Central memory CD8-positive, alpha-beta T cell (primary cell): ENCODE measurements around the gene ZCCHC7.

Experiments
- ATAC-seq: fragments of 150-1000 bp; cut with Tn5 transposase; replicated peaks from 2 replicates; pipeline ENCODE4 v1.10.0; 2022; ENCODE audit warnings: mild to moderate bottlenecking, moderate FRiP score, moderate number of reproducible peaks; ENCODE audit not compliant: poor library complexity, severe bottlenecking; ENCODE audit errors: extremely low read depth
- DNase-seq, 2 donors: peaks; one replicate each; pipeline ENCODE4 v3.0.0; 2021; ENCODE audit warnings: low spot score in 2 of 2
- H3K27ac Mint-ChIP-seq: one replicate; pipeline ENCODE4 v1.8.0; 2022; ENCODE audit warnings: low read depth, mild to moderate bottlenecking, moderate library complexity, mixed read lengths
- H3K27me3 Mint-ChIP-seq: one replicate; pipeline ENCODE4 v1.8.0; 2022; ENCODE audit warnings: mixed read lengths
- H3K36me3 Mint-ChIP-seq: one replicate; pipeline ENCODE4 v1.8.0; 2022; ENCODE audit warnings: mild to moderate bottlenecking, moderate library complexity, mixed read lengths; ENCODE audit not compliant: insufficient read depth
- H3K4me1 Mint-ChIP-seq: one replicate; pipeline ENCODE4 v1.8.0; 2022; ENCODE audit warnings: mixed read lengths
- H3K4me3 Mint-ChIP-seq: one replicate; pipeline ENCODE4 v1.8.0; 2022; ENCODE audit warnings: mild to moderate bottlenecking, moderate library complexity, mixed read lengths
- H3K9me3 Mint-ChIP-seq: one replicate; pipeline ENCODE4 v1.8.0; 2022; ENCODE audit warnings: mixed read lengths

The ZCCHC7 gene

DNA sequence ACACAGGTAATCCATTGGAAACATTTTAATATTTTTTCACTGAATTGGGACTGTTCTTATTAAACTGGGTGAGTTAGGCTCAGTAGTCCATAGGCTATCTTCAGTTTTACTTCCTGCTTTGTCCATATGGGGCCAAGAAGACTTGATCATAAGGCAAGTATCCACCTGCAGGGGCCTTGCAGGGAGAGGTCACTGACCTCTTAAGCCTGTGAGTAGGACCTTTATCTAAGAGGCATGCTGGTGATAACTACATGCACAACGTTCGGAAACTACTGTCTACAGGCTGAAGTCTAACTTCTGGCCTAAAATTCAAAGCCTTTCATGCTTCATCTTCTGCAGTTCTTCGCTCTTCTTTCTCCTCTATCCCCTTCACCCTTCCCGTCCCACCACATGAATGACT is 242.1 kb downstream of the ZCCHC7 start:
- Mint-ChIP-seq H3K4me1 (no peaks in the 10 kb centered on the region), H3K9me3 (no peaks in the 10 kb centered on the region), H3K27ac (no peak overlapping the region), H3K27me3 (no peaks in the 10 kb centered on the region), H3K4me3 (no peak overlapping the region), H3K36me3 (peaks cover 4% of the 10 kb centered on the region)
- no peak for ATAC-seq
- no peak for DNase-seq

DNA sequence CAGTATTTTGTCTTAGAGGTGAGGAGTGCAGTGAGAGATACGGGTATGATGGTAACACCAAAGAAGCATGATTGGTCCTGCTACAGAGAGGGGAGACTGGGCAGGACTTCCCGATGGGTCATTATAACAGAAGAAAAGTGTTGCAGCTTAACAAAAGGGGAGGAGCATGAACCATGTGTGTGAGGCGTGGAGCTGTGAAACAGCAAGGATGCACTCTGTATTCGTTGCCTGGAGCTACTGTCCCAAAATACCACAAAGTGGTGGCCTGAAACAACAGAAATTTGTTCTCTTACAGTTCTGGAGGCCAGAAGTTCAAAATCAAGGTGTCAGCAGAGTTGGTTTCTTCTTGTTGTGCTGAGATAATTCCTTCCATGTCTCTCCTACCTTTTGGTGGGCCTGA is 242.8 kb downstream of the ZCCHC7 start:
- H3K9me3 Mint-ChIP-seq: no peaks in the 10 kb centered on the region
- H3K27me3 Mint-ChIP-seq: no peaks in the 10 kb centered on the region
- ATAC-seq: no peak

GRCh38 chr9:37364136-37364535 is 243.8 kb downstream of the ZCCHC7 start:
- no peak overlapping the region for H3K4me3 Mint-ChIP-seq
- H3K27ac Mint-ChIP-seq: no peak overlapping the region
- H3K36me3 Mint-ChIP-seq: no peaks in the 10 kb centered on the region
- no peaks in the 10 kb centered on the region for H3K27me3 Mint-ChIP-seq
- DNase-seq (no peak), ATAC-seq (no peak)
- no peaks in the 10 kb centered on the region for H3K4me1 Mint-ChIP-seq
- no peaks in the 10 kb centered on the region for H3K9me3 Mint-ChIP-seq

More for the DNA sequence above, 242.8 kb downstream of the ZCCHC7 start:
- no peaks in the 10 kb centered on the region for H3K4me1 Mint-ChIP-seq
- H3K4me3 Mint-ChIP-seq: no peak overlapping the region
- DNase-seq: no peak
- H3K27ac Mint-ChIP-seq: no peak overlapping the region
- no peaks in the 10 kb centered on the region for H3K36me3 Mint-ChIP-seq

DNA sequence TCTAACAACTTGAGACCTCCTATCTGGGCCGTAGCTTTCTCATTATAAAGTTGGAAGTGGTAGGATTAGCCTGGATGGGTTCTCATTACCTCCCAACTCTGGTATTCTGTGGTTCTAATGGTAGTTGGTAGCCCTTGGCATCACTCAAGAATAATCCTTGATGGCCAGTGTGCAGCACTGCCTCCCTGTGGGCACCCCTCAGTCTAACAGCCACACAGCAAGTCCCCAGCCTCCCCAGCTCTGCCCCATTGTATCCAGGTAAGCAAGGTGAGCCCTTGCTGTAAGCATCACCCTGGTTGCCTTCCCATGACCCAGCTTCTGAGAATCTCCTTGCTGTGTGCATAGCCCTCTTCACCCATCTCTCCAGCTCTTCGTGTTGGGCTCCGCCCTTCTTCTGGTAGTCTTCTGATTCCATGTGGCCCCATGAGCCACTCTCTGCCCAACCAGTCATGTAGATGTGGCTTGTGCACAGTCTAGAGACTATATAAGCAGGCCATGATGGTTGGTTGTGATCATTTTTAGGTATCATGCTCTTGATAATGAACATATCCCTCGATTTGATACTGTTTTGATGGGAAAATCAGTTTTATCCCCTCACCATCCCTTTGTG is 244.5 kb downstream of the ZCCHC7 start:
- DNase-seq (no peak), ATAC-seq (no peak)
- H3K27ac Mint-ChIP-seq: no peak overlapping the region
- H3K36me3 Mint-ChIP-seq: no peaks in the 10 kb centered on the region
- no peaks in the 10 kb centered on the region for H3K27me3 Mint-ChIP-seq
- no peak overlapping the region for H3K4me3 Mint-ChIP-seq
- no peaks in the 10 kb centered on the region for H3K9me3 Mint-ChIP-seq
- H3K4me1 Mint-ChIP-seq: no peaks in the 10 kb centered on the region

GRCh38 chr9:37369671-37370070 is 249.3 kb downstream of the ZCCHC7 start:
- no peak for ATAC-seq

DNA sequence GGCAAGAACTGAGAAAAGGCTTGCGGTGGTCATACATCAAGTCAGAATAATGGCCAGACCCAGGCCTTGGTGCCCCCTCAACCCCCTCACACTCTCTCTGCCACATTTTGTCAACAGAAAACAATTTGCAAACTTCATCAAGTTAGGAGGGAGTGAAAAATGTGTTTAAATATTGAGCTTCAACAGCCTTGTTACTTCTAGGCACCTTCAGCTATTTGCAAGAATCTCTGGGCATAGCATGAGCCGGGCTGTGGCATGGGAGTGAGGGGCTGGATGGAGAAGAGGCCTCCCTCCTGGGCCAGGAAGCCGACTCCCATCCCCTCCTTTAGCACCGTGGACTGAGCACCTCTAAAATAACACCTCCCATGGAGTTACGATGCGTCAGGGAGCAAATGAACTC is 249.9 kb downstream of the ZCCHC7 start:
- ATAC-seq (no peak), DNase-seq (no peak)
- no peaks in the 10 kb centered on the region for H3K36me3 Mint-ChIP-seq
- no peak overlapping the region for H3K27ac Mint-ChIP-seq
- H3K27me3 Mint-ChIP-seq: no peaks in the 10 kb centered on the region
- H3K4me3 Mint-ChIP-seq: no peak overlapping the region
- peaks cover 17% of the 10 kb centered on the region for H3K4me1 Mint-ChIP-seq
- H3K9me3 Mint-ChIP-seq: no peaks in the 10 kb centered on the region

More at GRCh38 chr9:37369671-37370070, 249.3 kb downstream of the ZCCHC7 start:
- Mint-ChIP-seq H3K4me3 (no peak overlapping the region), H3K27me3 (no peaks in the 10 kb centered on the region), H3K36me3 (no peaks in the 10 kb centered on the region), H3K4me1 (peaks cover 17% of the 10 kb centered on the region), H3K9me3 (no peaks in the 10 kb centered on the region), H3K27ac (peak overlapping the region; percentile 42)
- no peak for DNase-seq

- Mint-ChIP-seq H3K9me3 (no peaks in the 10 kb centered on the region), H3K27ac (peak overlapping the region; percentile 9), H3K36me3 (no peaks in the 10 kb centered on the region), H3K27me3 (peaks cover under 1% of the 10 kb centered on the region), H3K4me1 (peaks cover 17% of the 10 kb centered on the region), H3K4me3 (no peak overlapping the region)
- DNase-seq (no peak), ATAC-seq (no peak)
These were observed 250.7 kb downstream of the ZCCHC7 start for GRCh38 chr9:37370968-37371563.

DNA sequence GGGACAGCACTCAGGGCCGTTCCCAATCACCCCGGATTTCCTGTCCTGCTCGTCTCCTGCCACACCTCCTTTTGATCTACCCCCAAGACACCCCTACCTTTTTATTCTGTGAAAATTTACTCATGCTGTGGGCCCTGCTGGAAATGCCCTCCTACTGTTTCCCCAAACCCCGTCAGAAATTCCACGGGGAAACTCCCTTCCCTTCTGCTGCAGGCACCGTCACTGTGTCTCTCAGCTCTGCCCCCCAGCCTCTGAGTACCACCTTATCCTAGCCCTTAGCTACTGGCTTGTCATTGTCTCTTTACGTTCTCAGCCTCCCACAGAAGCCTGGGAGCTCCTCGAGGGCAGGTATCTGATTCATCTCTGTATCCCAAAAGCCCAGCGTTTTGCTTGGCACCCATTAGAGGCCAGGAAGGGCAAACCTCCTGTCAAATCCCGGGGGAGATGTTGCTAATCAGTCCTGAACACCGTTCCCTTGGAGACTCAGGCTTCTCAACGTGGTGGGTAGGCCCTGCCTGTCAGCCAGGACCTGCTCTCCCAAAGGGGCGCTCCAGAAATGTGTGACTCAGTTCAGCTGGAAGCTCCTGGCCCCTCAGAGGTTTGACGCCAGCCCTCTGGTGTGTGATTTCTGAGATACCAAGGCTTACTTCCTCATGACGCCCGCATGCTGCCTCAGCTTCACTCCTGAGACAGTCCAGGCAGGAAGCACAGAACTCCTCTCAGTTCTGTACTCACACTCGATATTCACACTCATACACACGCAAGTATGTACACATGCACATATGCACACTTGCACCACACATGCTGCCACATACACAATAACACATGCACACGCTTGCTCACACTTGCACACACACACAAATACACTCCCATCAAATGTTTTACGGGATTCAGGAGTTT is 251.4 kb downstream of the ZCCHC7 start:
- H3K27me3 Mint-ChIP-seq: peaks cover 8% of the 10 kb centered on the region
- DNase-seq (no peak), ATAC-seq (no peak)
- peaks cover 17% of the 10 kb centered on the region for H3K4me1 Mint-ChIP-seq
- no peak overlapping the region for H3K4me3 Mint-ChIP-seq
- H3K9me3 Mint-ChIP-seq: no peaks in the 10 kb centered on the region
- peak overlapping the region; percentile 9 for H3K27ac Mint-ChIP-seq
- H3K36me3 Mint-ChIP-seq: no peaks in the 10 kb centered on the region

- H3K36me3 Mint-ChIP-seq: no peaks in the 10 kb centered on the region
- DNase-seq (no peak), ATAC-seq (no peak)
- peaks cover 18% of the 10 kb centered on the region for H3K27me3 Mint-ChIP-seq
- H3K4me1 Mint-ChIP-seq: peaks cover 17% of the 10 kb centered on the region
- no peaks in the 10 kb centered on the region for H3K9me3 Mint-ChIP-seq
- no peak overlapping the region for H3K4me3 Mint-ChIP-seq
- H3K27ac Mint-ChIP-seq: no peak overlapping the region
These were observed 252.5 kb downstream of the ZCCHC7 start for GRCh38 chr9:37372839-37373238.

GRCh38 chr9:37373621-37374020 is 253.2 kb downstream of the ZCCHC7 start:
- peaks cover 17% of the 10 kb centered on the region for H3K4me1 Mint-ChIP-seq
- no peaks in the 10 kb centered on the region for H3K9me3 Mint-ChIP-seq
- no peak overlapping the region for H3K4me3 Mint-ChIP-seq
- H3K36me3 Mint-ChIP-seq: no peaks in the 10 kb centered on the region
- ATAC-seq (no peak), DNase-seq (no peak)
- H3K27ac Mint-ChIP-seq: no peak overlapping the region
- peaks cover 26% of the 10 kb centered on the region for H3K27me3 Mint-ChIP-seq

- Mint-ChIP-seq H3K27me3 (peaks cover 37% of the 10 kb centered on the region), H3K27ac (peak overlapping the region; percentile 13), H3K9me3 (no peaks in the 10 kb centered on the region), H3K36me3 (peaks cover 1% of the 10 kb centered on the region), H3K4me1 (peaks cover 17% of the 10 kb centered on the region), H3K4me3 (no peak overlapping the region)
- peak; percentile 30 for ATAC-seq
- no peak for DNase-seq
These were observed 254.5 kb downstream of the ZCCHC7 start for GRCh38 chr9:37374892-37375291.

DNA sequence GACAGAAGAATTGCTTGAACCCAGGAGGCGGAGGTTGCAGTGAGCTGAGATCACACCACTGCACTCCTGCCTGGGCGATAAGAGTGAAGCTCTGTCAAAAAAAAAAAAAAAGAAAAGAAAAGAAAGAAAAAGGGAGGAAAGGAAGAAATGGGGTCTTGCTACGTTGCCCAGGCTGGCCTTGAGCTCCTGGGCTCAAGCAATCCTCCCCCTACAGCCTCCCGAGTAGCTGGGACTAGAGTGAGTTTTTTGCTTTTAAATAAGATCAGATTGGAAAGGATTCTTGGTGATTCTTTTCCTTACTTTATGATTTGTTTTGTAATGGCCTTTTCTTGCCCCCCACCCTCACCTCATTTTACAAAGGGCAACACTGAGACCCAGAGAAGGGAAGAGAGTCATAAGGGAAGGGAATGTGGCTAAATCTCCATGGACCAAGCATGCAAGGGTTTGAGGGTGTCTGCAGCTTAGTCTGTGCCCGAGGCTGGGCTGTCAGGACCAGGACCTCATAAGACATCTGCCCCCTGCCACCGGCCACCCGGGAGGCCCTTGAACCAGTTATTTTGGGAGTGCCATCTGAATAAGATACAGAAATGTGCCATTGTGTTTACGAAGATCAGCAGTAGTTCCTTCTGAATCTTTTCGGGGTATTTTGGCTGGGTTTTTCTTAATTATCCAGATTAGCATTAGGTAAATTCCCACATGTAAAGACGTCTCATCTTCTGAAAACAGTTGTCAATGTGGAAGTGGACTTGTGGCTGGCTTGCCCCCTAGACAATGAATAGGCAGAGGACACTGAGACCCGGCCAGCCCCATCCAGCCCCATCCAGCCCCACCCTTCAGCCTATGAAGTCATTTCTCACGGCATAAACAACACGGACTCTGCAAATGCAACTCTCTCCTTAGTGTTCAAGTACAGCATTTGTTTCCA is 257.6 kb downstream of the ZCCHC7 start:
- no peak for ATAC-seq
- Mint-ChIP-seq H3K4me1 (no peaks in the 10 kb centered on the region), H3K9me3 (no peaks in the 10 kb centered on the region), H3K27me3 (peaks cover 50% of the 10 kb centered on the region), H3K36me3 (peaks cover 1% of the 10 kb centered on the region), H3K27ac (no peak overlapping the region), H3K4me3 (no peak overlapping the region)
- no peak for DNase-seq
